Glutamatergic neuron (in vitro differentiated cells): Measurements from ENCODE around the gene FDXR. TPM values are rescaled to one million over a fixed set of nuclear protein-coding genes. Genes with fewer than 3 reads are reported as not detected.

Experiments used
- DNase-seq: peaks from one replicate; pipeline ENCODE4 v3.0.0; 2022
- H3K27ac Mint-ChIP-seq: one replicate; pipeline ENCODE4 v1.8.0; 2020; ENCODE audit warnings: mild to moderate bottlenecking, mixed read lengths, inconsistent platforms; ENCODE audit not compliant: unreplicated experiment
- H3K27me3 Mint-ChIP-seq: one replicate; pipeline ENCODE4 v1.8.0; 2020; ENCODE audit warnings: mild to moderate bottlenecking, moderate library complexity, mixed read lengths, inconsistent platforms; ENCODE audit not compliant: unreplicated experiment
- H3K36me3 Mint-ChIP-seq: one replicate; pipeline ENCODE4 v1.8.0; 2020; ENCODE audit warnings: mild to moderate bottlenecking, mixed read lengths, inconsistent platforms; ENCODE audit not compliant: unreplicated experiment
- H3K4me1 Mint-ChIP-seq: one replicate; pipeline ENCODE4 v1.8.0; 2020; ENCODE audit warnings: mild to moderate bottlenecking, low read depth, mixed read lengths, inconsistent platforms; ENCODE audit not compliant: unreplicated experiment
- H3K4me3 Mint-ChIP-seq: one replicate; pipeline ENCODE4 v1.8.0; 2020; ENCODE audit warnings: mild to moderate bottlenecking, mixed read lengths, inconsistent platforms; ENCODE audit not compliant: unreplicated experiment
- H3K9me3 Mint-ChIP-seq: one replicate; pipeline ENCODE4 v1.8.0; 2020; ENCODE audit warnings: mild to moderate bottlenecking, moderate library complexity, mixed read lengths, inconsistent platforms; ENCODE audit not compliant: unreplicated experiment
- total RNA-seq: library from RNA; stranded (reverse); fragmentation: NEBNext Ultra II Directional; extraction: Animal tissue kit (Norgen Biotek cat#: 25700); gene quantifications from one replicate; pipeline ENCODE4 v1.2.1, GENCODE V29; 2021; ENCODE audit not compliant: unreplicated experiment
- TF ChIP-seq, protein P1 (sequence below): fragments of 200-600 bp; sonication (generic); IDR thresholded peaks from one replicate; pipeline ENCODE4 v1.5.0; 2021; ENCODE audit not compliant: partially characterized antibody, unreplicated experiment

The FDXR gene
- total RNA-seq, 1 donor from 2014 or later = 12.1 TPM

DNA sequence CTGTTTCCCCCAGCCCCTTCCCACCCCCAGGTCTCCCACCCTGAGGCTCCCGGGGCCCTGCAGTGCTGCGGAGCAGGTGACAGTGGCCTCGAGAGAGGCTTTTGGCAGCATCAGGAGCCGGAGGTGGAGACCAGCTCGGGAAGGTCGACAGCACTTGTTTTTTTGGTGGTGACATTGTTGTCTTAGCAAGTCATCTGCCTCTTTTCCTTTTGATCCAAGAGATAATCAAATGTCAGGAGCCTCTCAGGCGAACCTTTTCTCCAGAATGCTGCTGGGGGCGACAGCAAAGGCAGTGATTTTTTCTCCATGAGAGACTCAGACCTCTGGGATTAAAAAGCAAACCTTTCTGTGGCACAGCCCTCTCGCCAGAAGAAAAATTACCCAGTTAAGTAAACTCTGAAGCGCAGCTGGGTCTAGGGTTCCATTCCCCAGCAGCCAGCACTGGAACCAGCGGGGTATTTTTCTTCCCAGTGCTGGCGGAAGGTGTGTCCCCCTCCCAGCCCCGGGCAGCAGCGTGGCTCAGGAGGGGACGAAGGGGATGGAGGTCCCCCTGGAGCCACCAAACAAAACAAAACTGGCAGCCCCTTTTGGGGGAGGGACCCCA, 50.4 kb downstream of the FDXR start:
- no peak overlapping the region for H3K27ac Mint-ChIP-seq
- no peak overlapping the region for H3K4me3 Mint-ChIP-seq
- H3K9me3 Mint-ChIP-seq = peaks cover 6% of the 10 kb centered on the region
- no peaks in the 10 kb centered on the region for H3K36me3 Mint-ChIP-seq
- no peak for DNase-seq
- TF ChIP-seq, protein P1, sequence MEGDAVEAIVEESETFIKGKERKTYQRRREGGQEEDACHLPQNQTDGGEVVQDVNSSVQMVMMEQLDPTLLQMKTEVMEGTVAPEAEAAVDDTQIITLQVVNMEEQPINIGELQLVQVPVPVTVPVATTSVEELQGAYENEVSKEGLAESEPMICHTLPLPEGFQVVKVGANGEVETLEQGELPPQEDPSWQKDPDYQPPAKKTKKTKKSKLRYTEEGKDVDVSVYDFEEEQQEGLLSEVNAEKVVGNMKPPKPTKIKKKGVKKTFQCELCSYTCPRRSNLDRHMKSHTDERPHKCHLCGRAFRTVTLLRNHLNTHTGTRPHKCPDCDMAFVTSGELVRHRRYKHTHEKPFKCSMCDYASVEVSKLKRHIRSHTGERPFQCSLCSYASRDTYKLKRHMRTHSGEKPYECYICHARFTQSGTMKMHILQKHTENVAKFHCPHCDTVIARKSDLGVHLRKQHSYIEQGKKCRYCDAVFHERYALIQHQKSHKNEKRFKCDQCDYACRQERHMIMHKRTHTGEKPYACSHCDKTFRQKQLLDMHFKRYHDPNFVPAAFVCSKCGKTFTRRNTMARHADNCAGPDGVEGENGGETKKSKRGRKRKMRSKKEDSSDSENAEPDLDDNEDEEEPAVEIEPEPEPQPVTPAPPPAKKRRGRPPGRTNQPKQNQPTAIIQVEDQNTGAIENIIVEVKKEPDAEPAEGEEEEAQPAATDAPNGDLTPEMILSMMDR = no peak
- peaks cover 25% of the 10 kb centered on the region for H3K4me1 Mint-ChIP-seq
- H3K27me3 Mint-ChIP-seq = peaks cover 6% of the 10 kb centered on the region

DNA sequence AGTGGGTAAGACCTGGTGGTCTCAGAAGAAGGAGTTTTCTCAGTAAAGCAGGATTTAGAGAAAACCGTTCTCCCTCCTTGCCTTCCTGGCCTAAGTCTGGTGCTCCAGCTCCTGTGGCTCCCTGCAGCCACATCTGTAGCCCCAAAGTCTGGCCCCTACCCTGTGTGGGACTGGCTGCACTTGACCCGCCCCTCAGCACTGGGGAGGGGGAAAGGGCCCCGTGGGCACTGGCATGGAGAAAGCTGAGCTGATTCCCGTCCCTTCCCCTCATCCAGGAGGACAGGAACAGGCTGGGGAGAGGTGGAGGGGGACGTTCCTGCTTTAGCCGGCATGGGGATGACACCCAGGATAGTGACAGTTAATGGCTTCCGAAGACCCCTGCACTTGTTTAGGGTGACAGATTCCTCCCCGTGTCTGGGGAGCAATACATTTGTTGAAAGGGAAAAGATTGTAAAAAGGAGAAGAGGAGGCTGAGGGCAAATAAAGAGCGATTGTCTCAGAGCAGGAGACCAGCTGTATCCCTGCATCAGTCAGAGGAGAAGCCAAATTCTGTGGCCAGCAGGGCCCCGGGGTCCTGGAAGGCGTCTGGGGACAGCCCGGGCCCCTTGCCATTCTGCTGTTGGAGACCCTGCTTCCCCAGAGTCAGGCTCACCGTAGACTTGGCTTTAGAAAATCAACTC, 51.0 kb downstream of the FDXR start:
- no peak for DNase-seq
- H3K27ac Mint-ChIP-seq = no peak overlapping the region
- peaks cover 30% of the 10 kb centered on the region for H3K4me1 Mint-ChIP-seq
- H3K36me3 Mint-ChIP-seq = no peaks in the 10 kb centered on the region
- TF ChIP-seq, protein P1 = no peak
- peaks cover 6% of the 10 kb centered on the region for H3K27me3 Mint-ChIP-seq
- H3K9me3 Mint-ChIP-seq = peaks cover 3% of the 10 kb centered on the region
- H3K4me3 Mint-ChIP-seq = peak overlapping the region; percentile 34

DNA sequence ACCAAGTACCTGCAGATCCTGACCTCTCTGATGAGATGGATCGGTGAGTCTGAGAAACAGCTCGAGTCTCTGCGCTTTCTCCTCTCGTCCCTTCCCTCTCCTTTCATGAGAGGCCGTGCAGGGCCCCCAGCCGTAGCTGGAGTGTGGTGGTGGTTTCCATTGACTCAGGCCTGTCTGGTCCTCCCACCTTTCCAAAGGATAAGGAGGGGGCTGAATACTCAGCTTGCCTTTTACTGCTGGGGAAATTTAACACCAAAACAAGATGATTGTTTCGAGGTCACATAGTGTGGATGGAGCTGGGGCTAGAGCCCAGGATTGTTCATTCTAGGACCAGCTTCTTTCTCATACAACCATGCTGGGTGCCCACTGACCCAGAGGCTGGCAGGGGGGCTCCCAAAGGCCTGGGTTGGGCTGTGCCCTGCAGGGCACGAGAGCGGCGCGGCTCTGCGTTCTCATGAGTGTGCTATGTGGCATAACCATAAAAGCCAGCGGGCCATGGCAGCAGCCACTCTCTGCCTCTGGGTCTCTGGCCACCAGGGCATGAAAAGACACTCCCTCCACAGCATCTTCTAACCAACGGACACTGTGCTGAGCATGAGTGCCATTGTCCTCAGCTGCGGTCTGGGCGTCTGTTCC, 52.9 kb downstream of the FDXR start:
- TF ChIP-seq, protein P1 = no peak
- Mint-ChIP-seq H3K4me3 (no peak overlapping the region), H3K9me3 (peaks cover 7% of the 10 kb centered on the region), H3K4me1 (peaks cover 43% of the 10 kb centered on the region), H3K36me3 (no peaks in the 10 kb centered on the region), H3K27ac (no peak overlapping the region), H3K27me3 (peaks cover 9% of the 10 kb centered on the region)
- DNase-seq = no peak

DNA sequence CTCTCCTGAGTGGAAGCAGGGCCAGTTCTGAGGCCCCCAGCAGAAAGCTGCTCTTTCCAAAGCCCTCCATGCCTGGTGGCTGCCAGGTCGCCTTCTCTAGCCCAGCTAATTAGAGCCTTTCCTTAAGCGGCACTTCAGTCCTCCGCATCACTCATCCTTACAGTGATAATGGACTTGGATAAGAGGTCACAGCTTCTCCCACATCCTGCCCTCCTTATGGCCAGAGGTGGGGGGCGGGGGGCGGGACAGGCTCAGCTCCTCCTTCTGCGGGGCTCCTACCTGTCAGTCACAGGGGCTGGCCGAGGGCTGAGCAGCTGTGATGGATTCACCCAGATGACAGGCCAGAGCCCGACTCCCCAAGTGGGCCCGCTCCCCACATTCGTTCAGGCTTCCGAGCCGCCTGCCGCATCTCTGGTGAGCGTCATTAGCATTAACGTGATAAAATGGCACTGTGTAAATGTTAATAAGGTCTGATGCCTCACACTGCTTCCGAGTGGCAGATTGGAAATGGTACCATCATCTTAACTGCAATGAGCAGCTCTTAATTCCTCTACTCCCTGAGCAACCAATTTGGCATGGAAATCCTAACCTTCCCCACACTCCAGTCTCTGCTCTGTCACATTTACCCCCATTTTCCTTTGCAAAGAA, 54.4 kb downstream of the FDXR start:
- H3K4me1 Mint-ChIP-seq = peaks cover 40% of the 10 kb centered on the region
- TF ChIP-seq, protein P1 = no peak
- H3K4me3 Mint-ChIP-seq = peak overlapping the region; percentile 52
- peak overlapping the region; percentile 71 for H3K27ac Mint-ChIP-seq
- peaks cover 9% of the 10 kb centered on the region for H3K9me3 Mint-ChIP-seq
- peaks cover 6% of the 10 kb centered on the region for H3K27me3 Mint-ChIP-seq
- no peaks in the 10 kb centered on the region for H3K36me3 Mint-ChIP-seq
- DNase-seq = no peak
